ENCODE measurements around the gene TGFB2.

The TGFB2 gene

GRCh38 chr1:218400624-218401023 lies 55.5 kb downstream of the TGFB2 start:
- in situ Hi-C loops (cut with HindIII; ENCODE audit: low sequenced_read_pairs), result loop anchor here (5.0 kb wide), 2 partner anchors 33 to 37 kb away; no protein-coding TSS in a partner anchor
- no peak for DNase-seq (ENCODE audit: low read depth)
- no peak overlapping the region for H3K4me3 ChIP-seq (ENCODE audit: low read depth, low read length)
- no peak for TF ChIP-seq CTCF (IDR thresholded peaks at IDR 0.05; ENCODE audit: low read depth, low read length, missing control alignments)

- no peak for DNase-seq (ENCODE audit: low read depth)
These were observed 56.4 kb downstream of the TGFB2 start for GRCh38 chr1:218401441-218401997.

GRCh38 chr1:218401998-218402785 lies 57.1 kb downstream of the TGFB2 start:
- H3K4me3 ChIP-seq (ENCODE audit: low read depth, low read length), result no peak overlapping the region
- no peak for DNase-seq (ENCODE audit: low read depth)
- in situ Hi-C loops (cut with HindIII; ENCODE audit: low sequenced_read_pairs), result loop anchor here (5.0 kb wide), 2 partner anchors 35 kb away; no protein-coding TSS in a partner anchor
- TF ChIP-seq CTCF (IDR thresholded peaks at IDR 0.05; ENCODE audit: low read depth, low read length, missing control alignments), result no peak

More at GRCh38 chr1:218401441-218401997, 56.4 kb downstream of the TGFB2 start:
- H3K4me3 ChIP-seq (ENCODE audit: low read depth, low read length), result no peak overlapping the region
- in situ Hi-C loops (cut with HindIII; ENCODE audit: low sequenced_read_pairs), result loop anchor here (5.0 kb wide), 2 partner anchors 34 to 36 kb away; no protein-coding TSS in a partner anchor
- no peak for TF ChIP-seq CTCF (IDR thresholded peaks at IDR 0.05; ENCODE audit: low read depth, low read length, missing control alignments)

GRCh38 chr1:218402786-218403120 lies 57.6 kb downstream of the TGFB2 start:
- DNase-seq (ENCODE audit: low read depth), result no peak
- TF ChIP-seq CTCF (IDR thresholded peaks at IDR 0.05; ENCODE audit: low read depth, low read length, missing control alignments), result no peak
- in situ Hi-C loops (cut with HindIII; ENCODE audit: low sequenced_read_pairs), result loop anchor here (5.0 kb wide), 2 partner anchors 35 kb away; no protein-coding TSS in a partner anchor
- no peak overlapping the region for H3K4me3 ChIP-seq (ENCODE audit: low read depth, low read length)

- H3K4me3 ChIP-seq (ENCODE audit: low read depth, low read length), result no peak overlapping the region
- DNase-seq (ENCODE audit: low read depth), result no peak
- TF ChIP-seq CTCF (IDR thresholded peaks at IDR 0.05; ENCODE audit: low read depth, low read length, missing control alignments), result no peak
- in situ Hi-C loops (cut with HindIII; ENCODE audit: low sequenced_read_pairs), result loop anchor here (5.0 kb wide), 2 partner anchors 34 to 36 kb away; no protein-coding TSS in a partner anchor
These were observed 58.2 kb downstream of the TGFB2 start for GRCh38 chr1:218403300-218403699.

GRCh38 chr1:218407630-218408029 lies 62.5 kb downstream of the TGFB2 start:
- TF ChIP-seq CTCF (IDR thresholded peaks at IDR 0.05; ENCODE audit: low read depth, low read length, missing control alignments), result no peak
- in situ Hi-C loops (cut with HindIII; ENCODE audit: low sequenced_read_pairs), result no loop called here
- no peak for DNase-seq (ENCODE audit: low read depth)
- no peak overlapping the region for H3K4me3 ChIP-seq (ENCODE audit: low read depth, low read length)
